Activated B cell treated with CpG ODN at 0.5 μM for 24 hours (primary cell): ENCODE results near the gene LARP6. TPM values are rescaled to one million over a fixed set of nuclear protein-coding genes. Genes with fewer than 3 reads are reported as not detected.

Experiments
- ATAC-seq: fragments of 200-7000 bp; cut with Tn5 transposase; one replicate; pipeline ENCODE4 v1.10.0; 2021; ENCODE audit warnings: low read depth, mild to moderate bottlenecking, moderate library complexity
- CTCF ChIA-PET: fragments of 350-600 bp; sonication (Branson Sonifier 250); formaldehyde crosslinking; loops from one replicate; lab custom pipeline; 2021; ENCODE audit warnings: antibody characterized with exemption; lab: Charles Lee
- POLR2A ChIA-PET: fragments of 350-600 bp; sonication (Branson Sonifier 250); formaldehyde crosslinking; loops from one replicate; lab custom pipeline; 2021; ENCODE audit warnings: antibody characterized with exemption; lab: Charles Lee
- DNase-seq: peaks from one replicate; pipeline ENCODE4 v3.0.0; 2022
- H3K27ac Mint-ChIP-seq: one replicate; pipeline ENCODE4 v1.8.0; 2020; ENCODE audit warnings: mixed read lengths
- H3K27me3 Mint-ChIP-seq: one replicate; pipeline ENCODE4 v1.8.0; 2021; ENCODE audit warnings: mixed read lengths
- H3K36me3 Mint-ChIP-seq: one replicate; pipeline ENCODE4 v1.8.0; 2021; ENCODE audit warnings: low read depth, mixed read lengths
- H3K4me1 Mint-ChIP-seq: one replicate; pipeline ENCODE4 v1.8.0; 2021; ENCODE audit warnings: mixed read lengths
- H3K4me3 Mint-ChIP-seq: one replicate; pipeline ENCODE4 v1.8.0; 2020; ENCODE audit warnings: mild to moderate bottlenecking, mixed read lengths
- H3K9me3 Mint-ChIP-seq: one replicate; pipeline ENCODE4 v1.8.0; 2020; ENCODE audit warnings: mixed read lengths
- intact Hi-C: fragments of 100-400 bp; cut with micrococcal nuclease; formaldehyde crosslinking; loops from one replicate; pipeline ENCODE4 v1.15.1; 2024
- total RNA-seq: library from RNA; stranded (reverse); gene quantifications from 2 replicates; pipeline ENCODE4 v1.2.3, GENCODE V29; 2022
- TF ChIP-seq, protein P1 (sequence below): fragments of 200-600 bp; IDR thresholded peaks from one replicate; pipeline ENCODE4 v1.8.0; 2022; ENCODE audit warnings: antibody characterized with exemption, mild to moderate bottlenecking

The LARP6 gene
- total RNA-seq, 1 donor from 2014 or later = not detected

DNA sequence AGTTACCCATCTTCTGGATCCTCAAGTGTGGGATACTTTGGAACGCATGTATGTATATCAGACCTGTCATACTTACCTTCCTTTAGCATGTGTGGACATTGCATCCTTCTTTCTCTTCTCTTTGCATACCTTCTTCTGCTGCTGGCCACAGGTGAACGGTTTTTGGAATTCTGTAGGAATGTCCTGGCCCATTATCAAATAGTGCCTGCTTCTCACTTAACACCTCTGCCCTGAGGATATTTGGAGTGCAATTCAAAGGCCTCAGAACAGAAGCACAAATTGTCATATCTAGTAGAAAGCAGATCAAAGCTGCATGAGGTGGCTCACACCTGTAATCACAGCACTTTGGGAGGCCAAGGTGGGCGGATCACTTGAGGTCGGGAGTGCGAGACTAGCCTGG is 56.5 kb downstream of the LARP6 start:
- no peaks in the 10 kb centered on the region for H3K9me3 Mint-ChIP-seq
- ATAC-seq = no peak
- H3K27me3 Mint-ChIP-seq = peaks cover 19% of the 10 kb centered on the region
- intact Hi-C loops = no loop called here
- ChIA-PET CTCF (no interaction called here), POLR2A (no interaction called here)
- no peaks in the 10 kb centered on the region for H3K36me3 Mint-ChIP-seq
- H3K4me3 Mint-ChIP-seq = no peak overlapping the region
- no peak overlapping the region for H3K27ac Mint-ChIP-seq
- no peak for DNase-seq
- H3K4me1 Mint-ChIP-seq = no peaks in the 10 kb centered on the region
- TF ChIP-seq, protein P1, sequence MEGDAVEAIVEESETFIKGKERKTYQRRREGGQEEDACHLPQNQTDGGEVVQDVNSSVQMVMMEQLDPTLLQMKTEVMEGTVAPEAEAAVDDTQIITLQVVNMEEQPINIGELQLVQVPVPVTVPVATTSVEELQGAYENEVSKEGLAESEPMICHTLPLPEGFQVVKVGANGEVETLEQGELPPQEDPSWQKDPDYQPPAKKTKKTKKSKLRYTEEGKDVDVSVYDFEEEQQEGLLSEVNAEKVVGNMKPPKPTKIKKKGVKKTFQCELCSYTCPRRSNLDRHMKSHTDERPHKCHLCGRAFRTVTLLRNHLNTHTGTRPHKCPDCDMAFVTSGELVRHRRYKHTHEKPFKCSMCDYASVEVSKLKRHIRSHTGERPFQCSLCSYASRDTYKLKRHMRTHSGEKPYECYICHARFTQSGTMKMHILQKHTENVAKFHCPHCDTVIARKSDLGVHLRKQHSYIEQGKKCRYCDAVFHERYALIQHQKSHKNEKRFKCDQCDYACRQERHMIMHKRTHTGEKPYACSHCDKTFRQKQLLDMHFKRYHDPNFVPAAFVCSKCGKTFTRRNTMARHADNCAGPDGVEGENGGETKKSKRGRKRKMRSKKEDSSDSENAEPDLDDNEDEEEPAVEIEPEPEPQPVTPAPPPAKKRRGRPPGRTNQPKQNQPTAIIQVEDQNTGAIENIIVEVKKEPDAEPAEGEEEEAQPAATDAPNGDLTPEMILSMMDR = no peak

DNA sequence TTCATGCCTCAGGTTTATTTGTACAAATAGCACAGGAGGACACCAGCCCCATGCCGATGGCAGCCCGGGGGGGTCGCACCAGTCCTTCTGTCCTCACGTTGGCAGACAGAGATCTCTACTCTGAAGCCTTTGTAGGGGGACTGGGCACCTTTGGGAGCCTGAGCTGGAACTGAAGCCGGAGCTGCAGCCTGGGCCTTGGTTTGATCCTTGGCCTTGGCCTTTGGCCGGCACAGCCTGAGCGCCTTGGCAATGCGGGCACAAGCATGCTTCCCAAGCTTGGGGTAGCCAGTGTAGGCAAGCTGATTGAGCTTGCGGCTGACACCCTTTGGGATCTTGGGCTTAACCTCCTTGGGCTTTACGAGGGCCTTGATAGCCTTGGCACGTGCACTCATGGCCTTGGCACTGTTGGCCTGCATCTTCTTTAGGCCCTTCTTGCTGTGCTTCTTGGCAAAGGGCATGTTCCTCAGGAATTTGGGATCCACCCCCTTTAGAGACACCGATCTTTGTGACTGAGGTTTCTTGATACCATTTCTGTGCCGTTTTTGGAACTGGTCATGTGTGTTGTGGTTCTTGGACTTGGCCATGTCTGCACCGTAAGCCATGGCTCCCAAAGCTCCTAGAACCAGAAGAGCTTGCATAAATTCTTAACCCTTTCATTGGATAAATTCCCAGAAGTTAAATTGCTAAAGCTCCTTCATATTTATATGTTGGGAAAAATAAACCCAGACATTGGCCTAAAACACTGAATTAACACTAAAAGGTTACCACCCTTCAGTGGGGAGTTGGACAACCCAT is 57.2 kb downstream of the LARP6 start:
- intact Hi-C loops = no loop called here
- Mint-ChIP-seq H3K27me3 (peaks cover 22% of the 10 kb centered on the region), H3K9me3 (no peaks in the 10 kb centered on the region), H3K36me3 (no peaks in the 10 kb centered on the region), H3K4me1 (no peaks in the 10 kb centered on the region), H3K4me3 (no peak overlapping the region), H3K27ac (no peak overlapping the region)
- ChIA-PET POLR2A (no interaction called here), CTCF (no interaction called here)
- ATAC-seq (no peak), DNase-seq (no peak)
- TF ChIP-seq, protein P1 = no peak

DNA sequence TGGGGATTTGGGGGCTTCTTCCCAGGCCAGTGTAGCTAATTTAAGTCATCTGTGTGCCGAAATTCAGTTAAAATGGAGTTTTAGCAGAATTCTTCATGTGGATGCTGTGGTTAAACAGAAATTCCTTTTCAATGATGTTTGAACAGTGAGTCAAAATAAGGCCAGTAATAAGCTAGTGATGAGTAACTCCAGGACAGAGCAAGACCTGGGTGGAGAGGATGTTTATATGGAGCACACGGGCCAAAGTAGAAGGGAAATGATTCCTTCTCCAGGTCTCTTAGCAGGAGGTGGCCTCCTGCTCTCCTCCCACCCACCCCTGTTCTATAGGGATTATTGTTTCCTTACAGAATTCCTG is 58.7 kb downstream of the LARP6 start:
- Mint-ChIP-seq H3K4me3 (no peak overlapping the region), H3K4me1 (no peaks in the 10 kb centered on the region), H3K27ac (no peak overlapping the region), H3K9me3 (no peaks in the 10 kb centered on the region), H3K27me3 (peaks cover 22% of the 10 kb centered on the region), H3K36me3 (no peaks in the 10 kb centered on the region)
- ChIA-PET CTCF (no interaction called here), POLR2A (interaction anchor here (0.6 kb wide), 1 partner anchor 12 kb away, joined by 8 read pairs; no protein-coding TSS in a partner anchor)
- intact Hi-C loops = no loop called here
- DNase-seq (no peak), ATAC-seq (no peak)
- TF ChIP-seq, protein P1 = no peak

GRCh38 chr15:70794596-70795310 is 59.2 kb downstream of the LARP6 start:
- Mint-ChIP-seq H3K9me3 (no peaks in the 10 kb centered on the region), H3K4me3 (no peak overlapping the region), H3K27ac (no peak overlapping the region), H3K4me1 (no peaks in the 10 kb centered on the region), H3K36me3 (no peaks in the 10 kb centered on the region), H3K27me3 (peaks cover 19% of the 10 kb centered on the region)
- POLR2A ChIA-PET = no interaction called here
- DNase-seq (no peak), ATAC-seq (no peak)
- TF ChIP-seq, protein P1 = no peak
- CTCF ChIA-PET = no interaction called here
- intact Hi-C loops = no loop called here

GRCh38 chr15:70793694-70794093 is 60.3 kb downstream of the LARP6 start:
- Mint-ChIP-seq H3K4me3 (no peak overlapping the region), H3K27me3 (peaks cover 18% of the 10 kb centered on the region), H3K4me1 (no peaks in the 10 kb centered on the region), H3K36me3 (no peaks in the 10 kb centered on the region), H3K9me3 (no peaks in the 10 kb centered on the region), H3K27ac (no peak overlapping the region)
- ChIA-PET CTCF (no interaction called here), POLR2A (no interaction called here)
- DNase-seq (no peak), ATAC-seq (no peak)
- TF ChIP-seq, protein P1 = no peak
- intact Hi-C loops = no loop called here
